PC-3 (cell line): ENCODE data around the gene RBP3. TPM values are rescaled to one million over a fixed set of nuclear protein-coding genes. Genes with fewer than 3 reads are reported as not detected.

ENCODE experiments used
- ATAC-seq: fragments of 200-7000 bp; cut with Tn5 transposase; 2 replicates; pipeline ENCODE4 v1.9.1; 2020; ENCODE audit warnings: mild to moderate bottlenecking, moderate library complexity
- BruUV-seq: library from RNA; stranded (reverse); fragments of 400-500 nt; replicated peaks from 2 replicates; lab custom pipeline; 2021; lab: Mats Ljungman, UMichigan
- CTCF ChIA-PET: fragments of 300-600 bp; sonication (Branson Sonifier 250); formaldehyde crosslinking; loops from one replicate; lab custom pipeline; 2022; ENCODE audit warnings: antibody characterized with exemption; lab: Charles Lee
- POLR2A ChIA-PET: fragments of 300-600 bp; sonication (Branson Sonifier 250); formaldehyde crosslinking; loops from one replicate; lab custom pipeline; 2022; ENCODE audit warnings: antibody characterized with exemption; ENCODE audit not compliant: unreplicated experiment; lab: Charles Lee
- DNase-seq: peaks from one replicate; pipeline ENCODE4 v3.0.0-alpha.2; 2015
- H2AFZ ChIP-seq: fragments of 300-600 bp; sonication (generic); 2 replicates; pipeline ENCODE4 v1.6.0; 2016; ENCODE audit warnings: antibody characterized with exemption, low read length
- H3F3A ChIP-seq: fragments of 300-600 bp; sonication (generic); one replicate; pipeline ENCODE4 v1.6.0; 2017; ENCODE audit warnings: antibody characterized with exemption, low read length, control low read depth, mild to moderate bottlenecking; ENCODE audit not compliant: unreplicated experiment
- H3K27ac ChIP-seq: fragments of 300-600 bp; sonication (generic); 2 replicates; pipeline ENCODE4 v1.5.1; 2016; ENCODE audit warnings: mild to moderate bottlenecking, low read length
- H3K27me3 ChIP-seq: fragments of 300-600 bp; sonication (generic); 2 replicates; pipeline ENCODE4 v1.6.1; 2016; ENCODE audit warnings: low read length, mixed read lengths
- H3K36me3 ChIP-seq: fragments of 300-600 bp; sonication (generic); 2 replicates; pipeline ENCODE4 v1.6.1; 2016; ENCODE audit warnings: low read depth, mixed run types, low read length, mixed read lengths
- H3K4me1 ChIP-seq: fragments of 300-600 bp; sonication (generic); 2 replicates; pipeline ENCODE4 v1.5.1; 2016; ENCODE audit warnings: low read length; ENCODE audit not compliant: insufficient read depth
- H3K4me2 ChIP-seq: fragments of 300-600 bp; sonication (generic); 2 replicates; pipeline ENCODE4 v1.6.0; 2016; ENCODE audit warnings: low read length
- H3K4me3 ChIP-seq: fragments of 300-600 bp; sonication (generic); 2 replicates; pipeline ENCODE4 v1.5.1; 2016; ENCODE audit warnings: mild to moderate bottlenecking, low read length, mixed read lengths
- H3K79me2 ChIP-seq: fragments of 300-600 bp; sonication (generic); 2 replicates; pipeline ENCODE4 v1.6.1; 2017; ENCODE audit warnings: low read length, mixed read lengths
- H3K9ac ChIP-seq: fragments of 300-600 bp; sonication (generic); 2 replicates; pipeline ENCODE4 v1.6.0; 2016; ENCODE audit warnings: mild to moderate bottlenecking, low read length
- H3K9me2 ChIP-seq: fragments of 300-600 bp; sonication (generic); replicated peaks from 2 replicates; pipeline ENCODE4 v1.6.1; 2016; ENCODE audit warnings: mixed run types, low read length, mixed read lengths
- H3K9me3 ChIP-seq: fragments of 300-600 bp; sonication (generic); 2 replicates; pipeline ENCODE4 v1.6.1; 2016; ENCODE audit warnings: low read length, mixed read lengths
- H4K20me1 ChIP-seq: fragments of 300-600 bp; sonication (generic); 2 replicates; pipeline ENCODE4 v1.6.1; 2016; ENCODE audit warnings: low read length, mixed read lengths
- CTCF ChIP-seq: fragments of 300-600 bp; sonication (generic); conservative IDR thresholded peaks from 2 replicates; pipeline ENCODE4 v1.5.1; 2017; ENCODE audit warnings: antibody characterized with exemption, low read depth, mild to moderate bottlenecking, low read length
- EZH2 ChIP-seq: fragments of 300-600 bp; sonication (generic); IDR thresholded peaks from one replicate; pipeline ENCODE4 v1.6.1; 2017; ENCODE audit warnings: antibody characterized with exemption, mild to moderate bottlenecking, low read length; ENCODE audit not compliant: unreplicated experiment
- EZH2phosphoT487 ChIP-seq: fragments of 300-600 bp; sonication (generic); IDR thresholded peaks from 2 replicates; pipeline ENCODE4 v1.6.1; 2018; ENCODE audit warnings: mild to moderate bottlenecking, antibody characterized with exemption, low read length, borderline replicate concordance
- intact Hi-C: fragments of 100-400 bp; cut with micrococcal nuclease; formaldehyde crosslinking; loops from 2 replicates; pipeline ENCODE4 v1.9.0; 2023
- total RNA-seq: library from RNA; depleted of rRNA; stranded (reverse); fragments of >200 nt; gene quantifications from 2 replicates; pipeline ENCODE4 v1.2.3, GENCODE V29; 2014

The RBP3 gene
- total RNA-seq, 1 experiment from 2014 or later, result not detected

GRCh38 chr10:47325303-47326291, 22.6 kb upstream of the RBP3 start:
- H3K9me2 ChIP-seq, result no peaks in the 10 kb centered on the region
- BruUV-seq, result no TSS peak
- no peak for TF ChIP-seq EZH2
- TF ChIP-seq EZH2phosphoT487, result no peak
- TF ChIP-seq CTCF, result no peak
- no peaks in the 10 kb centered on the region for H3F3A ChIP-seq
- peaks cover 9% of the 10 kb centered on the region; the same call in 1 of the 2 replicates for H3K4me1 ChIP-seq
- H3K9ac ChIP-seq, result no peak overlapping the region
- no peak overlapping the region for H2AFZ ChIP-seq
- H3K4me3 ChIP-seq, result no peak overlapping the region
- H3K27ac ChIP-seq, result no peak overlapping the region
- H3K27me3 ChIP-seq, result no peaks in the 10 kb centered on the region
- H4K20me1 ChIP-seq, result no peaks in the 10 kb centered on the region
- H3K4me2 ChIP-seq, result no peak overlapping the region
- intact Hi-C loops, result no loop called here
- ATAC-seq, result no peak
- H3K9me3 ChIP-seq, result no peaks in the 10 kb centered on the region
- ChIA-PET CTCF (no interaction called here), POLR2A (no interaction called here)
- no peaks in the 10 kb centered on the region for H3K79me2 ChIP-seq
- no peak for DNase-seq
- no peaks in the 10 kb centered on the region for H3K36me3 ChIP-seq

GRCh38 chr10:47326306-47326926, 21.7 kb upstream of the RBP3 start:
- H3K4me1 ChIP-seq, result peaks cover 9% of the 10 kb centered on the region; the same call in 1 of the 2 replicates
- H3K4me2 ChIP-seq, result no peak overlapping the region
- CTCF ChIA-PET, result no interaction called here
- H3K9me3 ChIP-seq, result no peaks in the 10 kb centered on the region
- H2AFZ ChIP-seq, result 0 out of 2 replicates have a peak overlapping the region, but pooled peaks have one; percentile 48
- H3K9ac ChIP-seq, result no peak overlapping the region
- no peak for TF ChIP-seq CTCF
- no peak for TF ChIP-seq EZH2phosphoT487
- TF ChIP-seq EZH2, result no peak
- no peaks in the 10 kb centered on the region for H3K27me3 ChIP-seq
- ATAC-seq, result peak; percentile 80
- H3K9me2 ChIP-seq, result no peaks in the 10 kb centered on the region
- POLR2A ChIA-PET, result no interaction called here
- BruUV-seq, result no TSS peak
- no peaks in the 10 kb centered on the region for H3K79me2 ChIP-seq
- intact Hi-C loops, result no loop called here
- H3K36me3 ChIP-seq, result no peaks in the 10 kb centered on the region
- no peak overlapping the region for H3K27ac ChIP-seq
- DNase-seq, result peak; percentile 61
- no peak overlapping the region for H3K4me3 ChIP-seq
- H3F3A ChIP-seq, result no peaks in the 10 kb centered on the region
- H4K20me1 ChIP-seq, result no peaks in the 10 kb centered on the region
